Effector CD8-positive, alpha-beta T cell (primary cell): Measurements from ENCODE around the gene HARBI1.
"Not testable (repeated sequence)": the region's sequence is repeated elsewhere in the genome, so short reads cannot be mapped to it uniquely, and the experiment has no call there.

Source experiments
- DNase-seq: peaks from one replicate; lab custom pipeline; 2025; lab: John Stamatoyannopoulos, UW

The HARBI1 gene

GRCh38 chr11:46597155-46597554, 19.9 kb downstream of the HARBI1 start:
- no peak for DNase-seq

- DNase-seq: no peak
Measured at GRCh38 chr11:46594785-46595184, 22.2 kb downstream of the HARBI1 start.

- no peak for DNase-seq
Measured at GRCh38 chr11:46594374-46594700, 22.7 kb downstream of the HARBI1 start.

DNA sequence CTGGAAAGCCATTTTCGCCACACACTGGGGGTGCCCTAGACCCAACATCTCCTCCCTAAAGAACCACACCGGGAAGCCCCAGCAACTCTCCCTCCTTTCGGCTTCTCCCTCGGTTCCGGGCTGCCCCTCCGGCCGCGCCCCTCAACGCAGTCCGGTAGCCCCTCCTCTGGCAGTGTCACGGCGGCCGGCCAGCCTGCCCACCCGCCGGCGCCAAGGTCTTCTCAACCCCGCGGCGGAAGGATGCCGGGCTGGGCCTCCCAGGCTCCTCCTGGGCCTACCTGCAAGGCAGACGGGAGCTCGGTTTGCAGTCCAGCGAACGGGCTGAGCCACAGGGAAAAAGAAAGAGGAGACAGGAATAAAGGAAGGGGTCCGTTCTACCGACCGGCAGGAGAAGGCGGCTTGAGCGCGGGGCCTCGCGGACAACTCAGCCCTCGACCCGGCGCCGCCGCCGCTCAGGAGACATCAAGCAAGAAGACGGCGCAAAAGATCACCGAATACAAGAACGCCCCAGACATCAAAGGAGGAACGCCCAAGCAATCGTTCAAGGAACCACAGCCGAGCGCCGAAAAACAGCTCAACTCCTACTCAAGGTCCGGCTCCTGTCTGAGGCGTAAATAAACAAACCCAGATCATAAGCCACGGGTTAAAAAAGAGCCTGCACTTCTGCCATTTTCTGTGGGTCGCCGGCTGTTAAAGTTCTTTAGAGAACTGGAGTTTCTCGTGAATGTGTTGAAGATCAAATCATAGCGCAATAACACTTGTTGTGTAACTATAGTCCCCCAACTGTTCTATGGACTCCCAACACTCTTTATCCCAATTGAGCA, 23.3 kb downstream of the HARBI1 start, which contains the start of gene AMBRA1:
Gene AMBRA1 (minus strand): TSS at position 474 of the 824 bp plus-strand sequence. CDS start 45,643 bp downstream, outside the sequence.
- DNase-seq: peak; percentile 68

DNA sequence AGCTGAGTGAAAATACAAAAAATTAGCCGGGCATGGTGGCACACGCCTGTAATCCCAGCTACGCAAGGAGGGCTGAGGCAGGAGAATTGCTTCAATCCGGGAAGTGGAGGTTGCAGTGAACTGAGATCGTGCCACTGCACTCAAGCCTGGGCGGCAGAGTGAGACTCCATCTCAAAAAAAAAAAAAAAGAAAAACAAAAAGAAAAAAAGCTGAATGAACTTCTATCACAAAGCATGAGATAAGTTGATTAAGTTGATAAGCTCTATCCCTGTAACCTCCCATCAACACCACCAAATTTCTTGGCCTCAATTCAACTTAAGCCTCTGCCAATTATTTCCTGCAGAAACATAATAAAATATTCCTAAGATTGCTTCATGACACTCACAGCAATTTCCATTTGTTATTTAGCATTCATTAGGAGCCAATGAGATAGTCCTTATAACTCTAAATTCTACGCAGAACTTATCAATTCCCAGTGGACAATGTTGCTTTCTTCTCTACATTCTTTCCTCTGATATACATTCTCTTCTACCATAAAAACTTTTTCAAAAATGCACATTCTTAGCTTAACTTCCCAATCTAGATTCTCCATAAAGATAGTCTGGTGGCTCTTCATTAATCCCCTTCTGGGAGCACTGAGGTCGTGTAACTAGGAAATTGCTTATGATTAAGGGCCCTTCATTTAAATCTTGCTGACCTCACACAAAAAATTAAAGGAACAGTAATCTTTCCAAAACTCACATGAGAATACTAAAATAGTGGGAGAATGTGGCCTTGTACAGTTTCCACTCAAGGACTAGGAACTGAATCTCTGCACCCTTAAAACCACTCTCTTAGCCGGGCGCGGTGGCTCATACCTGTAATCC, 26.1 kb downstream of the HARBI1 start:
- no peak for DNase-seq

- DNase-seq: no peak
Measured at GRCh38 chr11:46588915-46589314, 28.1 kb downstream of the HARBI1 start.

DNA sequence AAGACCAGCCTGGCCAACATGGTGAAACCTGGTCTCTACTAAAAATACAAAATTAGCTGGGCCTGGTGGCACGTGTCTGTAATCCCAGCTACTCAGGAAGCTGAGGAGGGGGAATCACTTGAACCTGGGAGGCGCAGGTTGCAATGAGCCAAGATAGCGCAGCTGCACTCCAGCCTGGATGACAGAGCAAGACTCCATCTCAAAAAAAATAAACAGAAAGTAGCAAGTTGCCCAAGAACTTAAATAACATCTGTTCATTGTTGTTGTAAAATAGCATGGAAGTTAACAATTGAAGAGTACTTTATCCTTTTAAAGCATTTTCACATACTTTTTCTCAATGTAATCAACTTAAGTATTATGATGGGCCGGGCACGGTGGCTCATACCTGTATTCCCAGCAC, 28.9 kb downstream of the HARBI1 start:
- DNase-seq: no peak

DNA sequence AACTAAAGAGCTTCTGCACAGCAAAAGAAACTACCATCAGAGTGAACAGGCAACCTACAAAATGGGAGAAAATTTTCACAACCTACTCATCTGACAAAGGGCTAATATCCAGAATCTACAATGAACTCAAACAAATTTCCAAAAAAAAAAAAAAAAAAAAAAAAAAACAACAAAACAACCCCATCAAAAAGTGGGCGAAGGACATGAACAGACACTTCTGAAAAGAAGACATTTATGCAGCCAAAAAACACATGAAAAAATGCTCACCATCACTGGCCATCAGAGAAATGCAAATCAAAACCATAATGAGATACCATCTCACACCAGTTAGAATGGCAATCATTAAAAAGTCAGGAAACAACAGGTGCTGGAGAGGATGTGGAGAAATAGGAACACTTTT, 33.5 kb downstream of the HARBI1 start:
- DNase-seq: not testable (repeated sequence)

DNA sequence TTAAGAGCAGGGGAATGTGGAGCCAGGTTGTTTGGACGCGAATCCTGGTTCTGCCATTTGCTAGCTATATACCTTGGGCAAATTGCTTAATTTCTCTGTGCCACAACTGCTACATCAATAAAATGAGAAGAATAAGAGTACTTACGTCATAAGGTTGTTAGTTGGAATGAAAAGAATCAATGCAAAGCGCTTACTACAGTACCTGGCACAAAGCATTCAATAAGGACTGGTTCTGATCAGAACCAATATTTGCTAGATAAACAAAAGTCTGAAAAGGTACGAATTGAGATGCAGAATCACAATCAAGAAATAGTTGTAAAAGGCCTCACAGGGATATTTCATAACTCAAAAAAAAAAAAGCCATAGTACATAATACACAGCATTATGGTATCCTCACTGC, 34.4 kb downstream of the HARBI1 start:
- no peak for DNase-seq

DNA sequence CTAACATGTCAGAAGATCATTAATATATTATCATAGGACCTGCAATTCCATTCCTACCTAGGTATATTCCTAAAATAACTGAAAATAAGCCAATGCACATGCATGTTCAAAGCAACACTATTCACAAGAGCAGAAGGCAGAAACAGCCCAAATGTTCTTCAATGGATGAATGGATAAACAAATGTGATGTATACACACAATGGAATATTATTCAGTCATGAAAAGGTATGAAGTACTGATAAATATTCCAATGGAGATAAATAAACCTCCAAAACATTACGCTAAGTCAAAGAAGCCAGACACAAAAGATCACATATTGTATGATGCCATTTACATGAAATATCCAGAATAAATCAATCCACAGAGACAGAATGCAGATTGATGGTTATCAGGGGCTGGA, 40.0 kb downstream of the HARBI1 start:
- no peak for DNase-seq

DNA sequence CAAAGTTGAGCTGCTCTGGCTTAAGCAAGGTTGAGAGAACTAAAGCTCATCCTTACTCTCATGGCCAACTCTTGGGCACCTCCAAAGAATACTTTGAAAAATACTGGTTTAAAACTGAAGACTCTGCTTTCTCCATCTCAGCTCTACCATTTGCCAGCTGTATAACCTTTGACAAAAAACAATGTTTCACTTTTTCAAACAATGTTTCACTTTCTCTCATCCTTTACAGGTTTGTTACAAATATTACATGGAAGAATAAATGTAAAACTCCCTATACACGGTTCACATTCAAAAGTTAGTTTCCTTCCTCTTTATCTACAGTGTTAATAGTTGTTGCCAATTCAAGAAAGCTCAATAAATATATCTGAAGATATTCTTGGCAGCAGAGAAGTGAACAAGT, 42.4 kb downstream of the HARBI1 start:
- no peak for DNase-seq

DNA sequence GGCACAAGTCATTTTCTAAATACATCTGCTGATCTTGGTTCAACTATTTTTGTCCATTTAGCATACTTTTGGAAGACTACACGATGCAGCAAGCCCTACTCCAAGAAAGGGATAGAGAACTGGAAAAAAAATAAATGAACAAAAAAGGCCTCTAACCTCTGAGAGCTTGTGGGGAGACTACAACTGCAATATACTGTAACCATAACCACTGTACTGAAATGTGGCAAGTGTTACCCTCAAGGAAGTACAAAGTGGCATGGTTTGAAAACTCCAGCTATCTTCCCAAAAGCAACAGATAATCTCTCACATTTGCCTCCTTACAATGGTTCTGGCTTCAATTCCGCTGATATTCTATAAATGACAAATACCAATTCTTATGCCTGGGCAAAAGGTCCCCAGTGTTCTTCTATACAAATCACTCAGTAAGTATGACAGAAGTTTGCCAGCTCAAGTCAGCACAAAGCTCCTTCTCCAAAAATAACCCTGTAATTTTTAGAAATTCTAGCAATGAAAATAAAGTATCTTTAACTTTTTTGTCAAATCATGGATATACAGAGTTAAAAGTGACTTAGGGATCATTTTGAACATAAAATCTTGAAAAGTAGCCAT, 46.1 kb downstream of the HARBI1 start:
- no peak for DNase-seq

GRCh38 chr11:46565232-46565840, 51.7 kb downstream of the HARBI1 start:
- DNase-seq: no peak

DNA sequence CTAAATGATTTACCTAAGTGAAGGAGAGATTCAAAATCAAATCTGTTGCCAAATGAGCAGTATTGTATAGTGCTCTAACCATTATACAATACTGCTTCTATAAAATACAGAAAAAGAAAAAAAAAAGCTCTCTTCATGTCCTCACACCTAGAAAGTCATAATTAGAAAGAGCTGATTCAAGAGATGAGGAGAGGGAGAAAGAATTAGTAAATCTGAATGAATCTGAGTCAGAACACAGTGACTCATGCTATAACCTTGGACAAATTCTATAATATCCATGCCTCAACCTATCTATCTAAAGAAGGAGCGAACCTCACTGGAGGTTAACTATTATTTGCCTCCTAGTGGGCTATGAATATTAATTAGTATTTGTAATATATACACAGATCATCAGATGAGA, 52.6 kb downstream of the HARBI1 start:
- DNase-seq: no peak

DNA sequence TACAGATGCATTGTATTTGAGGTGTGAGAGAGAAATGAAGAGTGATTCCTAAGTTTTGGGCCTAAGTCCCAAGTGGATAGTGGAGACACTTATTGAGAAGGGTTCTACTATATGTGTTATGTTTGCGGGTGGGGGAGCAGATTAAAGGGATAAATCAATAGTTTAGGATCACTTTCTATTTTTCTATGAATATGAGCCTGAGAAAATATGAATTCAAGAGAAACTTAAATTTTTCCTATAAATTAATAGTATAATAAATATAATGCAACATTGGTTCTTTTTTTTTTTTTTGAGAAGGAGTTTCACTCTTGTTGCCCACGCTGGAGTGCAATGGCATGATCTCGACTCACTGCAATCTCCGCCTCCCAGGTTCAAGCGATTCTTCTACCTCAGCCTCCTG, 54.5 kb downstream of the HARBI1 start:
- DNase-seq: no peak

GRCh38 chr11:46560300-46560991, 56.6 kb downstream of the HARBI1 start:
- no peak for DNase-seq

GRCh38 chr11:46559815-46560214, 57.2 kb downstream of the HARBI1 start:
- DNase-seq: no peak

GRCh38 chr11:46557684-46558151, 59.3 kb downstream of the HARBI1 start:
- no peak for DNase-seq

DNA sequence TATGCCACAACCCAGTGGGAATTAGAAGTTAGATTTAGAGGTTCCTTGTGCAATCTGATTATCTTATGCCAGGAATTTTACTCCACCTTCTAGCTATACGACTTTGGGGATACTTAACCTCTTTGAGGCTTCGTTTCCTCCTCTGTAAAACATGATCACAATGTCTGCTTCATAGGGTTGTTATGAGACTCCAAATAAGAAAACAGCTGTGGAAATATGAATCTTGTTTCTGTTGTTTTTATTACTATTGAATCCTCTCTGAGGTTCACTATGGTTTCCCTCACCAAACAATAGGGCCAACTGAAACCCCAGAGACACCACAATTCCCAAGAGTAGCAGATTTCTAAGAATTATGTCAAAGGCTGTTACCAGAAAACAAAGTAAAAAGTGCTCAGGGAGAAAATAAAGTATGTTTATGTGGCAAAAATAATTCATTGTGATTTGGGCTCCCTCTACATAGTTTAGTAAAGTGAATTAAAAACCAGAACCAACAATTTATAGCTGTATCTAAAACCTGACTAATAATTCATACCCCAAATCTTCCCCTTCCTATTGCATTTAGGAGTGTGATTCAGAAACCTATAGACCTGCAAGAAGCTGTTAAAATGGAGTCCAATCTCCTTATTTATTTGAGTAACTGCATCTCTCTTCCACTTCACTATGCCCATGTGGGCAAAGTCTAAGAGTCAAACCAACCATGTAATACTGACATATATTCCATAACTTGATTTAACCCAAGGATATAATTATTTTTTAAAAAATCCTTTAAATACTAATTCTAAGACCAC, 61.6 kb downstream of the HARBI1 start:
- DNase-seq: no peak
